HG03175 (cell line): Measurements from ENCODE around the gene CAPZA2.
"Not testable (repeated sequence)": the region's sequence is repeated elsewhere in the genome, so short reads cannot be mapped to it uniquely, and the experiment has no call there.

Source experiments
- ATAC-seq: cut with Tn5 transposase; IDR thresholded peaks from one replicate; pipeline ENCODE4 v1.9.1; 2021; ENCODE audit warnings: mild to moderate bottlenecking, moderate library complexity; ENCODE audit not compliant: unreplicated experiment

CAPZA2 gene

DNA sequence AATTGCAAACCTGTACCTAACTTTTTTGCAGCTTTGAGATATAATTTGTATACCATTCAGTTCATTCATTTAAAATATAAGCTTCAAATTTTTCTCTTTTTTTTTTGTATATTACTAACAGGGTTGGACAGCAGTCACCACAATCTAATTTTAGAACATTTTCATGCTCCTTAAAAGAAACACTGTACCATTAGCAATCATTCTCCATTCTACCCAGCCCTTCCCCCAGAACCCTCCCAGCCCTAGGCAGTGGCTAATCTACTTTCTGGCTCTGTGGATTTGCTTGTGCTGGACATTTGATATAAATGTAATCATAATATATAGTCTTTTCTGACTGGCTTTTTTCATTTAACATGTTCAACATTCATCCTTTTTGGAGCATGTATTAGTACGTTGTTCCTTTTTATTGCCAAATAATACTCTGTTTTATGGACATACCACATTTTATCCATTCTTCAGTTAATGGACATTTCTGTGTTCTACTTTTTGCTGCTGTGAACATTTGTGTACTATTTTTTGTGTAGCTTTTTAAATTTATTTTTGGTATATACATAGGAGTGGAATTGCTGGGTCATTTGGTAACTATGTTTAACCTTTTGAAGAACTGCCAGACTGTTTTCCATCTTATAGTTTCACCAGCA lies 50.0 kb downstream of the CAPZA2 start:
- no peak for ATAC-seq

DNA sequence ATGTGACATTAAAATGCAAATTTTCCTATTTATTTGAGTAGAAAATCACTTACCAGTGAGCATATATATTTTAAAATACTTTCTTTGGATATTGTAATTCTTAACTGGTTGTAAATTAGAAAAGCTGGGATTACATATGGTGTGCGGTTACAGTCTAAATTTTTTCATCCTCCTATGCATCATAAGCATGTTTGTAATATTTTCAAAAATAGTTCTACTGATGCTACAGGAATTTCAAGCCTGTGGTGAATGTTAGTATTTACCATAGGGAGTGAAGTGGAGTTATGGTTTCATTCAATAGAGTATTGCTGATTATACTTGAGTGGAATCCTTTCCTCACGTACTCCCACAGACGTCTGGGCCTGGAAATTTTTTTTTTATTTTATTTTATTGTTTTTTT lies 56.3 kb downstream of the CAPZA2 start:
- no peak for ATAC-seq

DNA sequence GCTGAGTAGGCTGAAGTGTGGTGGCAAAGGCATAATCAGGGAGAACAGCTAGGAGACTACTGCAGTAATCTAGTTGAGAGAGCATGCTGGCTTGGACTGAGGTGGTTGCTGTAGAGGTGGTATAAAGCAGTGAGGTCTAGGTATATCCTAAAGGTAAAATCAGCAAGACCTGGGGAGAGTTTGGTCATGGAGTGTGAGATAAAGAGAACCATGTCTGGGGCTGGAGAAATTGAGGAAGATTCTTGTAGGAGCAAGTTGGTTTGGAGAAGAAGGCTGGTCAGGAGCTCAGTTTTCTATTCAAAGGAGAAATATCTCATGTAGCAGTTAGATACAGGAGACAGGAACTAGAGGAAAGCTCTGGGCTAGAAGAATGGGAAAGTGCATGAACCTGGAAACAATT lies 58.0 kb downstream of the CAPZA2 start:
- ATAC-seq: no peak

DNA sequence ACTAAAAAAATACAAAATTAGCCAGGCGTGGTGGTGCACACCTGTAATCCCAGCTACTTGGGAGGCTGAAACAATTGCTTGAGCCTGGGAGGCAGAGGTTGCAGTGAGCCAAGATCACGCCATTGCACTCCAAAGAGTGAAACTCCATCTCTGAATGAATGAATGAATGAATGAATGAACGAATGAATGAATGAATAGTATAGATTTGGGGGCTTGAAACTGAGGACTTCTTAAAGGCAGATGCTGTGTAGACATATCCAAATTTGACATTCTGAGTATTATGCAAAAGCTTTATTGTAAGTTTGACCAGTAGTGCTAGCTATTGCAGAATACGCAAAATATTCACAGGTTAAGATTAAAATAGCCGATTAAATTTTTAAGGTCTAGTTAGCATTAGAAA lies 60.2 kb downstream of the CAPZA2 start:
- no peak for ATAC-seq

DNA sequence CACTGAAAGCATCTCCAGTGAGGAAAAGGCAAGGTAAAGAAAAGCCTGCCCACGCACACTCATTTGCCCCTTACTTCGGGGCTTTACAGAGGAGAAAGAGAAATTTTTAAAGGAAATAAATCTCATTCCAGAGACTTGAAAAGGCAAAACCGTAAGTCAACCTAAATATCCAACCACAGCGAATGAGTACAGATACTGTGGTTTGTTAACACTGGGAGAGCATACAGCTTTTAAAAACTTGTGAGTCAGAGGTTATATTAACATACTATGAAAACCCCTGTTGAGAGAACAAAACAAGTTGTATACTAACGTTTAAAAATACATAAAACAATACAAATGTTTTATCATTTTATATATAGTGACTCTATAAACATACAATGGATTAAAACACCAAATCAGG lies 62.4 kb downstream of the CAPZA2 start:
- no peak for ATAC-seq

DNA sequence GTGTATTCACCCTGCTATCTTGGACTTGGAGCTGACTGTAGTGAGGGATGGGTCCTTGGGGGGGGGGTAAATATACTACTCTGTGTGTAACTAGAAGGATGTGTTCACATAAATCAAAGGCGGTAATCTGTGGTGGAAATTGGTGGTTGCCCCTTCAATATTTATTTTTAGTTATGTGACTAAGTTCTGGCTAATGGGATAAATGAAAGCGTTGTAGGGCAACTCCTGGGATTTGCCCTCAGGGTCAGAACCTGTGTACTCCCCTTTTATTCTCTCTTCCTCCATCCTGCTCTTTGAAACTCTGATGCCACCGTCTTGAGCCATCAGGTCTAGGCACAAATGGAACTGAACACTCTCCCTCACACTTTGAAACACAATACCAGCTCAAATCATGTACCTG lies 66.6 kb downstream of the CAPZA2 start:
- ATAC-seq: no peak

DNA sequence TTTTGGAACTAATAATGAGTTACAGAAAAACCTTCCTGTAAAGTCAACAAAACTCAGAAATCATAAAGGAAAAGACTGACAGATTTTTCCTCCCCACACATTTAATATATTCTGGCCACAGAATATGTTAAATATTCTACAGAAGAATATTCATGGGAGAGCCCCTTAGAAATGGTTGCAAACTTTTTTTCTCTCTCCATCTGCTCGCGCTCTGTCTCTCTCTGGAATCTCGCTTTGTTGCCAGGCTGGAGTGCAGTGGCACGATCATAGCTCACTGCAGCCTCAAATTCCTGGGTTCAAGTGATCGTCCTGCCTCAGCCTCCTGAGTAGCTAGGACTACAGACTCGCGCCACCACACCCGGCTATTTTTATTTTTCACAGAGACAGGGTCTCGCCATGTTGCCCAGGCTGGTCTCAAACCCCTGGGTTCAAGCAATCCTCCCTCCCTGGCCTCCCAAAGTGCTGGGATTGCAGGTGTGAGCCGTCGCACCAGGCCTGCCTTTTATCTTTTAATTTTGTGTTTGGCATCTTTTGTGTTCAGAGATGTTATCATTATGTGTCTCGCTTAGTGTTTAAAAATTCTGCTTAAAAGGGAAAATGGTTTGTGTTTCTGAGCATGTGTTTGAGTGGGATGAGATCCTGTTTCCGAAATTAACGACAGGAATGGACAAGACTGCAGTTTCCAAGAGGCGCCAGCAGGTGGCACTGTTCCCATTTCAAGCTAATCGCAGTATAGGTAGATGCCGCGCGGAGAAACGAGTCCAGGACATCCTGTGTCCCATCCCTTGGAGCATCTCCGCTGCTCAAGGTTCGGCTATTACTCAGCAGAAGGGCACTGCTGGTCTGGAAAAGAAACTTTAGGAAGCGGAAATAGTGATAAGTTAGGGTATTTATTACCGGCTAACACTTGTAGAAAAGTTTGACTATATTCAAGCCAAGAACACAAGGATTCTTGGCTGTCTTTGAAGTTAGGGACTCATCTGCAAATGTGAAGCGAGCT lies 67.8 kb downstream of the CAPZA2 start:
- ATAC-seq: peak; percentile 83

DNA sequence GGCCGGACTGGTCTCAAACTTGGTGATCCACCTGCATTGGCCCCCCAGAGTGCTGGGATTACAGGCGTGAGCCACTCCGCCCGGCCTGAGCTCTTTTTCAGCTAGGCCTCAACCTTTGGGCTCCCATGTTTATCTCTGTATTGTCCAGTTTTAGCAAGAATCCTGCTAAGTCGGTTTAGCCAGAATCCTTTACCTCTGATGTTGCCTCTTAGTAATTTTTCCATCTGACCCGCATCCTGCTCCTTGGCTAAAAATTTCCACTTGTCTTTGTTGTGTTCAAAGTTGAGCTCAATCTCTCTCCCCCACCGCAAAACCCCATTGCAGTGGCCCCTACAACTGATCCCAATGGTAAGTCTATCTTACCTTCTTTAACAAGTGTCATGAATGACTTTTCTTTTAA lies 70.2 kb downstream of the CAPZA2 start:
- no peak for ATAC-seq

DNA sequence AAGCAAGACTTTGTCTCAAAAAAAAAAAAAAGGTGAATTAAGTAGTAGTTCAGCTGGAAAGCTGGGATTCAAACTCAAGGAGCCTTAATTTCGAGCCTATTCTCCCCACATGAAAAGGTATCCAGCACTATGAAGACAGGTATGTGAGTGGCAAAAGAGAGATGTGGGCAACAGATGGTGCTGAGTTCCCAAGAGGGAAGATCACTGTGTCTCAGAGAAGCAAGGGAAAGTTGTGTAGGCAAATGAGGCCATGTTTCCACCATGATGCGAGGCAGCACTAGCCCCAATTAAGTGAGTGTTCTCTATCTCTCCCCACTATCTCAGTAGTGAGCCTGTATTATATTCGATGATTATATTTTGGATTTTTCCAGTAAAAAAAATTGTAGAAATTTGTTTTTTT lies 71.1 kb downstream of the CAPZA2 start:
- ATAC-seq: no peak

DNA sequence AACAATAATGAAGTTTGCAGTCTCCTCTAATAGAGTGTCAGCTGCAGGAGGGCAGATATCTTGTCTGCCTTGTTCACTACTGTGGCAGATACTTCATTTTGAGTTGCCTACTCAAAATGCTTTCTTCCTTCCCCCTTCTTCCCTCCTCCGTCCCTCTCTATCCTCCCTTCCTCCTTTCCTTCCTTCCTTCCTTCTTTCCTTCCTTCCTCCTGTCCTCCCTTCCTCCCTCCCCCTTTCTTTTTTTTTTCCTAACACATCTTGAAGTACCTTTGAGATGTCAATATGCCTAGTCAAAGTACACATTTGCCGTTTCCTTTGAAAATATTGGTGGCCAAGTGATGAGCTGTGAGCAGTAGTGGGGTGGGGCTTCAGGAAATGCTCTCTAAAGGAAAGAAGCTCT lies 72.2 kb downstream of the CAPZA2 start:
- no peak for ATAC-seq

DNA sequence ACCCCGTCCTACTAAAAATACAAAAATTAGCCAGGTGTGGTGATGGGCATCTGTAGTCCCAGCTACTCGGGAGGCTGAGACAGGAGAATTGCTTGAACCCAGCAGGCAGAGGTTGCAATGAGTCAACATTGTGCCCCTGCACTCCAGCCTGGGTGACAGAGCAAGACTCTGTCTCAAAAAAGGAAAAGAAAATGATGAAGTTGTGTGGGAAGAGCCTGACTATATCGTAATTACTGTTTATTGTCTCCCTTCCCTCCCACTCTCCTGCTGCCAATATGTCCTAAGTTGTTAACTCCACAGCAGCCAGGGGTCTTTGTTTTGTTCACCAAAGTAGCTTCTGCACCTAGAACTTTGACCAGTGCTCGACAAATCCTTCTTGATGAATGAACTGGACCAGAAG lies 74.5 kb downstream of the CAPZA2 start:
- ATAC-seq: not testable (repeated sequence)

DNA sequence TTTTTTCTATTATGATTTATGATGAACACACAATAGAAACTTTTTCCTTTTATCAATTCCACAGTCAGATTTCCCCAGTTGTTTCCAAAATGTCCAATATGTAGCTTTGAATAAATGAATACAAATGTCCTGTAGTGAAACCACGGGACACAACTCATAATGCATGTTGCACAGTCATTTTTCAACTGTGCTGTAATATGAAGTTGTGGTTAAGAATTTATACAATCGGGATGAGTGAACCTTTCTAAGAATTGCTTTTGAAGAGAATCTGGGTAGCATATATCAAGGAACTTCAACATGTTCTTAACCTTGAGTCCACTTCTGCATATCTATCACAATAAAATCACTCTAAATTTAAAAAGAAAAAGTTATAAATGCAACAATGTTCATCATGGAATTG lies 76.3 kb downstream of the CAPZA2 start:
- ATAC-seq: no peak

DNA sequence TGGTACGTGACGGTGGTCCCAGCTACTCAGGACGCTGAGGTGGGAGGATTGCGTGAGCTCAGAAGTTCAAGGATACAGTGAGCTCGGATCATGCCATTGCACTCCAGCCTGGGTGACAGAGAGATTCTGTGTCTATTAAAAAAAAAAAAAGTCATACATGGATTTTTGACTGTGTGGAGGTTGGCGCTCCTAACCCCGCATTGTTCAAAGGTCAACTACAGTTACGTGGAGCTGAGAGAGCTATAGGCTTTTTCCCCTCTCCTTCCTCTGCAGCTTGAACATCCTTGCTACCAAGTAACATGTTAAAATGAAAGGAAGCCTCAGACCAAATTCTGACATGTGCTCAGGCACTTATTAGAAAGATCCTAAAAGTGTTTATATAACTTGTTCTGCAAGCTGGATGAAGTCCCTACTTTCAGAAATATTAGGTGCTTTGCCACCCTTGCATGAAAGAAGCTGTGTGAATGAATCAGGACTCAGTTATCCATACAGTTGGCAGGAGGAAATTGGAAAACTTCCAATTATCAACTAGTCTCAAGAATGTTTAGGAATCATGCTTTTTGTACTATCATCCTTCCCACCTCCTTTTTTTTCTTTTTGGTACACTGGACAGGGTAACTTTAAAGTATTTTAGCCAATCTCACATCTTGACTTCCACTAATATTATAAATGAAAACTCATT lies 78.4 kb downstream of the CAPZA2 start:
- no peak for ATAC-seq

DNA sequence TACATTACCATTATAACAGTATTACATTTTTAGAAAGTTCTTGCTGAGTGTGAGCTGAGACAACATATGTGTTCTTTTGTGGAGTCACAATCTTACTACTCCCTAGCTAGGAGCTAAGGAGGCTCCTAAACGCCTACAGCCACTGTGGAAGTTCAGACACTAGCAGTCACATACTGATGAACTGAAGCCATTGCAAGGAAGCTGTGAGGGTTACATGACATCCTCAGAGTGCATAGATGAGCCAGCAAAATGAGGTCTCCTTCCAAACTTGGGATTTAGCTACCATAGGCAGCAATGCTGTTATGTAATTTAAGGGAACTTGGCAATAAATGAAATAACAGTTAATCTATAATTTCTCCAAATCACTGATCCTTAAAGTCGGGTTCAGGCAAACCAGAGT lies 80.1 kb downstream of the CAPZA2 start:
- no peak for ATAC-seq

DNA sequence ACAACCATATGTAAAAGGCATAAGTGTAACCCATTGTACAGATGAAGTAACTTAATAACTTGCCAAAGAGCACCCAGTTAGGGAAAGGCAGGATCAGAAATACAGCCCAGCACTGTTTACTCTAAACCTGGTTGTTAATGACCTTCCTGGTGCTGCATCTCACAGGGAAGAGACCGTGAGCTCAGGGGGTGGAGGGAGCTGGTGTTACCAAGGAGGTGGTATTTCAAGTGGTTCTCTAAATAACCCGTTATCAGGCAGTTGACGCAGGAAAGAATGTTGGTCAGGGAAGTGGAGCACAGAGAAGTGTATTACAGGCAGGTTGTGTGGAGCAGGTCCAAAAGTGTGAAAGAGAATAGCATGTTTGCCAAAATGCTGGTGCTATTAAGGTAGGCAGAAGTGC lies 86.5 kb downstream of the CAPZA2 start:
- no peak for ATAC-seq

DNA sequence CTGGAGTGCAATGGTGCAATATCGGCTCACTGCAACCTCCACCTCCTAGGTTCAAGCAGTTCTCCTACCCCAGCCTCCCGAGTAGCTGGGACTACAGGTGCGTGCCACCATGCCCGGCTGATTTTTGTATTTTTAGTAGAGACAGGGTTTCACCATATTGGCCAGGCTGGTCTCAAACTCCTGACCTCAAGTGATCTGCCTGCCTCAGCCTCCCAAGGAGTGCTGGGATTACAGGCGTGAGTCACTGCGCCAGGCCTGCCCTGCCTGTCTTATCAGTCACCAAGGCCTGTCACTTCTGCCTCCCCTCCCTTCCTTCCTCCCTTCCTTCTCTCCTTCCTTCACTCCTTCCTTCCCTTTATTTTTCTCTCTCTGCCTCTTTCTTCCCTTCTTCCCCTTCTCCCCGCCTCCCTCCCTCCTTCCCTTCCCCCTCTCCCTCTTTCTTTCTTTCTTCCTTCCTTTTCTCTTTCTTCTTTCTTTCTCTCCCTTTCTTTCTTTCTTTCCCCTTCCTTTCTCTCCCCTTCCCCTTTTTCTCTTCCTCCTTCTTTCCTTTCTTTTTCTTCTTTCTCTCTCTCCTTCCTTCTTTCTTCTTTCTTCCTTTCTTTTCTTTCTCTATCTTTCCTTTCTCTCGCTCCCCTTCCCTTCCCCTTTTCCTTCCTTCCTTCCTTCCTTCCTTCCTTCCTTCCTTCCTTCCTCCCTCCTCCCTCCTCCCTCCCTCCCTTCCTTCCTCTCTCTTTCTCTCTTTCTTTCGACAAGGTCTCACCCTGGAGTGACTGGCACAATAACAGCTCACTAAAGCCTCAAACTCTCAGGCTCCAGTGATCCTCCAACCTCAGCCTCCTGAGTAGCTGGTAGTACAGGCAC lies 87.8 kb downstream of the CAPZA2 start:
- no peak for ATAC-seq

DNA sequence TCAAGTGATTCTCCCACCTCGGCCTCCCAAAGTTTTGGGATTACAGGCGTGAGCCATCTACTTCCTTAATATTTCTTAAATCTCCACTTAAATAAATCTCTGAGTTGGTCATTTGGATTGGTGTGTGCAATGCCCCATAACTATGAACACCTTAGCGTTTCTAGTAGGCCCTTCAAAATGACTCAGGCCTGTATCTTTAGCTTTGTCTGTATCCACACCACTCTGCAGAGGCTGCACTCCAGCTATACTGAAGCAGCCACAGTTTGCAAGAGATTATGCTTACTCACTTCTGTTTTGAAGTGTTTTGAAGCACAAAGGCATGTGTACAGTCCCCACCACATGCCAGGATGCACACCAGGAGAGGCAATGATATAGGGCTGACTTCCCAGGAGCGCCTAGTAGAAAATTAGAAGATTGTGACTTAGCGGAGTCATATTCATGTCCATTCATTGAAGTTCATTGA lies 88.5 kb downstream of the CAPZA2 start:
- no peak for ATAC-seq

DNA sequence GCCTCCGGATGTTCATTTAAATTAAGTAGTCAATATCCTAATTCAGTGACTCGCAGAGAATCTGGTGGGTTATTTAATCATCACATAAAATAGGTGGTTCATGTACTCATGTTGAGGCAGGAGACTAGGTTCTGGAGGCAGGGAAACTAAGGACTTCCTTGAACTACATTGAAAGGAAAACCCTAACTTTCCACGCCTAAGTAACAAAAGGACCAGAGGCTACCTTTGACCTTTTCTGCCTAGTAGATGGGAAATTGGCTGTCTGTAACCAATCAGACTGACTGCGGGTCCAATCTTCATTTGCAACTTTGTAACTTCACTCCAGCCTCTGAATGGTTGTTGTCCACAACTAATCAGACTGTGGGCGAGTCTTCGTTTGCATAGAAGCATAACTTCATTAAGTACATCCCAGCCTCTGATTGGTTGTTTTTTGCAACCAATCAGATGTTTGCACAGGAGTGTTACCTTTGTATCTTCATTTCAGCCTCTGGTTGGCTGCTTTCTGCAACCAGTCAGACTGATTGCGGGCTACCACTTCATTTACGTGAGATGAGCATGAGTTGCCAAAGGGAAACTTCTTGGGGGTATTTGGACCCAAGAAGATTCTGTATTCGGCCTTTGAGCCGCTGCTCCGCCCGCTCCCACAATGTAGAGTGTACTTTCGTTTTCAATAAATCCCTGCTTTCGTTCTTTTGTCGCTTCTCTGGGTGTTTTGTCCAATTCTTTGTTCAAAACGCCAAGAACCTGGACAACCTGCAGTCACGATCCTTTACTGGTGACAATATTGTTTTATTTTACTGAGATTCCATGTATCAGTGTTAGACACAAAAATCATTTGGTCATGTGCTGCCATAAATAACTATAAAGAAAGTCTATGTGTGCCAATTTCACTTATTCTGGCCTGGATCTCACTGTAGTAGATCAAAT lies 89.2 kb downstream of the CAPZA2 start:
- no peak for ATAC-seq

DNA sequence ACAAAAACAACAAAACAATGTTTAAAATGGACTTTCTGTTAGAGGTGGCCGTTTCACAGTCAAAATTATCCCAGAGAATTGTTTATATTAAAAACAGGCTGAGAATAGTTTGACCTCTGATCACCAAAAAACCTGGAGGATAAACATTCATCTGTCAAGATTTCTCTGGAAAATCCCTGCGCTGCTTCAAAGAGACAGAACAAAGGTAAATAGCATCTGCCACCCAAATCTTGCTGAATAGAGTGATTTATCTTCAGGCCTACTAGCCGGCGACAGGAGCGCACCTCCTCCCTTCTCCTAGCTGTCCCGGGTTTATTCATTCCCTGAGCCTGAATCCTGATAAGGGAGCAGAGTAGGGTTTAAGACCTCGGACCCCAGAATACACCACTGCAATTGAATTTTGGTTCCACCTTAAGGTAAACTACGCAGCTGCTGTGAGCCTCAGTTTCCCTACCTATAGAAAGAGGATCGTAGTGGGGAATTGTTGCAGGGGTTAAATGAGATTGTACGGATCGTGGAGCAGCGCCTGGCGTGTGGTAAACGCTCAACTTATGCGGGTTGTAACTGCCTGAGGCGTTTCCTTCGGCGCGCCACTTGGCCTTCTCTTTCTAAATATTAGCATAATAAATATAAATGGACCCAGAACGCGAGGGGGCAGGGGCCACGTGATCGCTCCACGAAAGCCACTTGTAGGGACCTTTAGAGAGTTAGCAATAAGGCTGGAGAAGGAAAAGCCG lies 90.4 kb downstream of the CAPZA2 start:
- ATAC-seq: peak; percentile 31
